ENCODE measurements around the gene DNAJC7.
"Not testable (repeated sequence)": the region's sequence is repeated elsewhere in the genome, so short reads cannot be mapped to it uniquely, and the experiment has no call there.

The DNAJC7 gene

GRCh38 chr17:42016411-42016831, 818 bp downstream of the DNAJC7 start:
- peak overlapping the region; percentile 98 for H3K4me3 ChIP-seq (ENCODE audit: control insufficient read depth, low read depth, low read length)
- TF ChIP-seq CTCF (IDR thresholded peaks at IDR 0.05; ENCODE audit: control insufficient read depth, insufficient read depth, low read depth, low read length, missing control alignments), result no peak
- no peak for DNase-seq (ENCODE audit: low read depth)

- DNase-seq (ENCODE audit: low read depth); H3K4me3 ChIP-seq (ENCODE audit: control insufficient read depth, low read depth, low read length): not testable (repeated sequence)
Observed at GRCh38 chr17:42013740-42014139, 3.5 kb downstream of the DNAJC7 start.

- H3K4me3 ChIP-seq (ENCODE audit: control insufficient read depth, low read depth, low read length); DNase-seq (ENCODE audit: low read depth): not testable (repeated sequence)
Observed at GRCh38 chr17:42012363-42012762, 4.9 kb downstream of the DNAJC7 start.

- H3K4me3 ChIP-seq (ENCODE audit: control insufficient read depth, low read depth, low read length), result no peak overlapping the region
- TF ChIP-seq CTCF (IDR thresholded peaks at IDR 0.05; ENCODE audit: control insufficient read depth, insufficient read depth, low read depth, low read length, missing control alignments), result no peak
- no peak for DNase-seq (ENCODE audit: low read depth)
Observed at GRCh38 chr17:42010898-42011516, 6.2 kb downstream of the DNAJC7 start.

GRCh38 chr17:42010266-42010680, 7.0 kb downstream of the DNAJC7 start:
- DNase-seq (ENCODE audit: low read depth); H3K4me3 ChIP-seq (ENCODE audit: control insufficient read depth, low read depth, low read length): not testable (repeated sequence)

GRCh38 chr17:42009170-42009569, 8.1 kb downstream of the DNAJC7 start:
- DNase-seq (ENCODE audit: low read depth), result no peak
- peak; percentile 17 for TF ChIP-seq CTCF (IDR thresholded peaks at IDR 0.05; ENCODE audit: control insufficient read depth, insufficient read depth, low read depth, low read length, missing control alignments)
- no peak overlapping the region for H3K4me3 ChIP-seq (ENCODE audit: control insufficient read depth, low read depth, low read length)

GRCh38 chr17:42005166-42005565, 12.1 kb downstream of the DNAJC7 start:
- no peak for TF ChIP-seq CTCF (IDR thresholded peaks at IDR 0.05; ENCODE audit: control insufficient read depth, insufficient read depth, low read depth, low read length, missing control alignments)
- no peak overlapping the region for H3K4me3 ChIP-seq (ENCODE audit: control insufficient read depth, low read depth, low read length)
- DNase-seq (ENCODE audit: low read depth), result no peak

- TF ChIP-seq CTCF (IDR thresholded peaks at IDR 0.05; ENCODE audit: control insufficient read depth, insufficient read depth, low read depth, low read length, missing control alignments), result no peak
- no peak for DNase-seq (ENCODE audit: low read depth)
Observed at GRCh38 chr17:42002792-42003301, 14.4 kb downstream of the DNAJC7 start.

More at GRCh38 chr17:42002792-42003301, 14.4 kb downstream of the DNAJC7 start:
- no peak overlapping the region for H3K4me3 ChIP-seq (ENCODE audit: control insufficient read depth, low read depth, low read length)
